SIG-M5 (cell line): ENCODE results near the gene GALNT18.

Experiments used
- DNase-seq: peaks from one replicate; lab custom pipeline; 2025; lab: John Stamatoyannopoulos, UW

The GALNT18 gene

DNA sequence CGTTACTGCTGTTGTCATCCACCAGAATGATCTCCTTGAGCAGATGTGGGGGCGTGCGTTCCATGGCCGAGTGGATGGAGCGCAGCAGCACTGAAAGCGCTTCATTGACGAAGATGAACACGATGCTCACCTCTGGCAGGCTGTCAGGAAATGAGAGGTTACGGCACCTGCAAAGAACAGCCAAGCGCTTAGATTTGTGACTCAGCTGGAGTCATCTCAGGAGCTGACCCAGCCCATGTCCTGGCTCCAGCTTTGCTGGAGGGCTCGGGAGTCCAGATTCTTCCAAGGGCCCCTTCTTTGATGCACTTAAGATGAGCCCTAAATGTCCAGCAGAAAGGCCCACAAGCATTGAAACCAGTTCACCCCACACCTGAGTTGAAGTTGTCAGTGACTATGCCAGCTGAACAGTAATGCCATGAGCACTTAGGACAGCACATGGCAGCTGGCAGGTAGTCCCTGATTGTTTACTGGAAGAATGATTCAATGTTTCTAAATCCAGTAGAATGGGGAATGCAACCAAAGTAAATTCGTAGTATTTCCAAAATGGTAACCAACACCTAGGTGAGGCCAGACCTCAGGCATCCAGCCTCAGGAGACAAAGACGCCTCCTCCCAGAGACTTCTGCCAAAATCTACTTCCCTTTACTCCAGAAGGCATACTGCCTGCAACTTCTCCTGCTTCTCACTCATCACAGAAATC is 189.0 kb downstream of the GALNT18 start:
- DNase-seq, result no peak

DNA sequence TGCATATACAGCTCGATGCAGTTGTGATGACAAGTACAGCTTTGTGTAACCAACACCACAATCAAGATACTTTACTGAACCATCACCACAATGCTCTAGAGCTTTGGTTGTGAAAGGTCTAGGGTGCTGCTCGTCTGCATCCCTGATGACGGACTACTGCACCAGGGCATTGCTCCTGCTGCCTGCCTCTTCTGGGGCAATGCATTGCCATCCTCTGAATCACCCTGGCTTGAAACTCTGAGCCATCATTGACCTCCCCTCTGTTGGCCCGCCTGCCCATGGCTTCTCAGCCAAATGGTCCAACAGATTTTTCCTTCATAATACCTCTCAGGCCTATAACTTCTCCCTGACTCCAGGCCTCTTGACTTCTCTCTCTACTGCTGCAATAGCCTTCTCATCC is 191.4 kb downstream of the GALNT18 start:
- DNase-seq, result no peak

GRCh38 chr11:11428714-11429113 is 193.1 kb downstream of the GALNT18 start:
- DNase-seq, result no peak

DNA sequence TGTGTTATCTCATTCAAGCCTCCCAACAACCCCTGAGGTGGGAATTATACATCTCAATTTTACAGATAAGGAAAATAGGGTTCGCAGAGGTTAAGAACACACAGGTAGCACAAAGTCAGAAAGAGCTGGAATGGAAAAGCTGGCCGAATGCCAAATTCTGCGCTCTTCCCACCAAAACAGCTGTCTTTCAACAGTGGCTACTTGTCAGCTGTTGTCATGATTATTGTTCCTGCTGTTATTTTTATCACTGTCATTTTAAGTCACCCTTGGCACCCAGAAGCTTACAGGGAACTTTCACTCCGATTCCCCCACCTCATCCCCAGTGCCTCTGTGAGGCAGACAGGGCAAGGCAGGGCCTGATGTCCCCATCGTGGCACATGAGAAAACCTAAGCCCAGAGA is 194.3 kb downstream of the GALNT18 start:
- DNase-seq, result no peak

DNA sequence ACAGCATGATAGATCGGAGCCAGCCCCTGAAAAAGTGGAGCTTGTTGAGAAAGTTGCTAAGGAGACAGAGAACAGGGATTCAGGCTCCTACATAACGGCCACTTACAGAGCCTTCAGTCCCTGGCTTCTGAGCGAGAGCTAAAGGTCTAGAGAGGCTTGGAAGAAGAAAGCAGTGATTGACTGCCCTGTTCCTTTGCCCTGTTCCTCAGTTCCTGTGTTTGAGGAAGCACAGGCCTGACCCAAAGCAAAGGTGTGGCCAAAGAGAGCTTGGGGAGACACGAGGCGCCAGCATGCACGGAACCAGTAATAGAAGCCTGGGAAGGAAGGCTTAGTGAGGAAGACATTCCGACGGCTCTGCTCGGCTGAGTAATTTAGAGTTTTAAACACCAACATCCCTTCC is 194.7 kb downstream of the GALNT18 start:
- no peak for DNase-seq

DNA sequence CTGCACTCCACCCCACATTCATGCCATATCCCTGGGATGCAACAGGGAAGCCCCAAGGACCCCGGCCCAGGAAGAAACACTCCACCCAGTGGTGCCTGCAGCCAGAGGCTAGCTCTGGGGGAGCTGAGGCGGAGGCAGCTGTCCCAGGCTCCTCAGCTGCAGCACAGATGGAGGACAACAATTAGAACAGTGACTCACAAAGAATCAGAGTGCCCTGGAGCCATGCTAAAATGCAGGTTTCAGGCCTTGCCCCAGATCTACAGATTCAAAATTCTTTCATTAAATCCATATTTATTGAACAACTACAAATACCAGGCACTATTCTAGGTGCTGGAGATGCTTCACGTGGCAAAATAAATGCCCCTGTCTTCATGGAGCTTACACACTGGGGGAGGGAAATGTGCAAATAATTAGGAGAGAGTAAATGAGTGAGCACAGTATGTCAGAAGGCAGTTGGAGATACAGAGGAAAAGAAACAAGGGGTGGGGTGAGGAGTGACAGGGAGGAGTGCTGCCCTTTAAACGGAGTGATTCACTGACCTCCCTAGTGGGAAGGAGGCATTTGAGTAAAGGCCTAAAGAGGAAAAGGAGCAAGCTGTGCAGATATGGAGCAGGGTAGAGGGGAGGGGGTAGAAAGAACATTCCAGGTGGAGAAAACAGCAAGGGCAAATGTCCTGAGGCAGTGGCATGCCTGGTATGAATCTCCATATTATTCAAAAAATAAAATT is 195.4 kb downstream of the GALNT18 start:
- no peak for DNase-seq

GRCh38 chr11:11425806-11426205 is 196.0 kb downstream of the GALNT18 start:
- no peak for DNase-seq

DNA sequence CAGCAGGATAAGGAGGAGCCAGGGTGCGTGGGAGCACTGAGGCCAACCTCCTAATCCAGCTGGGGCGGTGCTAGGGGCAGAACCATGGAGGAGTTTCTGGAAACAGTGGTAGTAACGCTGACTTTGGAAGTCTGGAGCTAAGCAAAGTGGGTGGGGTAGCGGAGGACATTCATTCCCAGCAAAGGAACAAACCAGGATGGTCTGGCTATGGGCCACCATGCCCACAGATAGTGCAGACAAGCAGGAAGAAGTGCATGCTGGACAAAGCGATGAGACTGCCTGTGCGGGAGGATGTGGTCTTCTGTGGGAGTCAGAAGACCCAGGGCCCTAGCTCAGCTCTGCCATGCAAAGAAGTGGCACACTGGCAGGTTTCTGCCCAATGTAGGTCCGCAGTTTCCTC is 197.1 kb downstream of the GALNT18 start:
- no peak for DNase-seq

DNA sequence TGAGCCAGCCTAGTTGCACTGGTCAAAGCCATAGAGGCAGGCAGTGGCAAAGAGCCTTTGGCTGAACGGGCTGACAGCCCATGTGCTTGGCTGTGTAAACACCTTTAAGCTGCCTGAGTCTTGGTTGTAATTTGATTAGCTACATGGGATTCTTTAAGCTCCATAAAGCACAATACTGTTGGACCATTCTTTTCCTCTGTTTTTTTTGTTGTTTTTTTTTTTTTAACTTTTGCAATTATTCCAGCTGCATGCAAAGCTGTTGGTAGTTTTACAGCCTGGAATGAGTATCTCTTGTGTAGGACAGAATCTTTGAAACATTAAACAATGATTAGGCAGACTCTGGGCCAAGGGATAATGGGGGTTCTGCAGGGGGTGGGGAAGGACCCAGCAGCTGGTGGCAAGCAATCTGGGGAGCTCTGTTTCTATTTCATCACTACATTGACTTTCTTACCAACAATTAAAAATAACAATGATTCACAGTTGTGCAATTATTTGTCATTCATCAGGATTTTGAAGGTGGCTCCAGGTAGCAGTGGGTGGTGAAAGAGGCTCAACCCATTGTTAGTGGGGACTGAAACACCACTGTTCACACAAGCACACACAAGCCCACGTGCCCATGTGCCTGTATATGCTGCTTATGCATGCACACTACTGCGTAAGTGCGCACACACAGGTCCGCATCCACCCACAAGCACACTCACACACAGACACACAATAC is 199.2 kb downstream of the GALNT18 start:
- DNase-seq, result no peak

DNA sequence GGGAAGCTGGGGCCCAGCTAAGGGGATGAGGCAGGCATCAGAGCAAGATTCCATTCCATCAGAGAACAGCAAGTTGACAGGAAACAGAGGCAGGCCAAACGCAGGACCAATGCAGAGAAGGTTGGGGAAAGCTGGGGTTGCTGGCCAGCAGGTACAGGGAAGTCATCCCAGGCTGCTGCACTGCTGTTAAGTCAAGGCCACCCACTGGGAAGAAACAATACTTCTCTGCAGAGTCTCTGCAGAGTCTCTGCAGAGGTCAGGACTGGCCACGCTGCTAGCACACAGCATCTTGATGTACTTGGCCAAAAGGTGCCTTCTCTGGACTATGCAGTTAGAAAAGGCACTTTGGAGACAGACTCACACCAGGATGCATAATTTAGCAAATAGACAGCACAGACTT is 200.3 kb downstream of the GALNT18 start:
- no peak for DNase-seq

- DNase-seq, result no peak
These were observed 200.9 kb downstream of the GALNT18 start for GRCh38 chr11:11420899-11421285.

GRCh38 chr11:11420191-11420898 is 201.5 kb downstream of the GALNT18 start:
- no peak for DNase-seq

DNA sequence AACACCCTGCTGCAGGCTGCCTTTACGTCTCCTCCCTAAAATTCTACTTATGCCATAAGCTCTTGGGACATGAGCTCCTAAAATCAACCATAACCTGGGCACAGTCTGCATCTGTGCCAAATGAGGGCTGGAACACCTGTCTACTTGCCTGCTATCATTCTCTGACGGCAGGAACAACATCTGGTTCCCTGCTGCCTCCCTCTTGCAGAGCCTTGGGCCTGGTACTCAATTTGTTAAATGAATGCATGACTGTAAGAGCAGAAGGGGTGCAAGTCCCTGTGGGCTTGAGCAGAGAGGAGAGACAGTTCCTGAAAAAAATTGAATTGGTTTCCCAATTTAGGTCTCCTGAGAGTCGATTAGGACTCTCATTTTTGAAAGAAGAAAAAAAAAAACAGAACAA is 202.1 kb downstream of the GALNT18 start:
- no peak for DNase-seq

GRCh38 chr11:11416917-11417316 is 204.9 kb downstream of the GALNT18 start:
- DNase-seq, result peak; percentile 35

GRCh38 chr11:11416502-11416901 is 205.3 kb downstream of the GALNT18 start:
- DNase-seq, result peak; percentile 26

GRCh38 chr11:11415901-11416300 is 205.9 kb downstream of the GALNT18 start:
- no peak for DNase-seq

GRCh38 chr11:11414996-11415395 is 206.8 kb downstream of the GALNT18 start:
- no peak for DNase-seq

DNA sequence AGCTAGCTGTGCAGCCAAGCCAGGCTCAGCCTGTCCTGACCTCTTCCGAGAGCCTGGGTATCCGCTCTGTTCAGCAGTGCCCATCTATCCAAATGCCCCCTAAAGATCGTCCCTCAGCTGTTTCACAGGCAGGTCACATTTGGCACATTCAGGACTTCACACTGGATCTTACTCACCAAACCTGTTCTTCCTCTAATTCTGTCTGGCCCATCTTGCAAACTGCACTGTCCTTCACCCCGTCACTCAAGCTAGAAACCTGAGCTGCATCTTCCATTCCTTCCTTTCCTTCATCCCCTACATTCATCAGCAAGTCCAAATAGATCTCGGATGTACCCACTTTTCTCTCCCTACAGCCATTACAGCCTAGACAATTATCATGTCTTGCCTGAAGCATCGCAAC is 208.0 kb downstream of the GALNT18 start:
- no peak for DNase-seq

DNA sequence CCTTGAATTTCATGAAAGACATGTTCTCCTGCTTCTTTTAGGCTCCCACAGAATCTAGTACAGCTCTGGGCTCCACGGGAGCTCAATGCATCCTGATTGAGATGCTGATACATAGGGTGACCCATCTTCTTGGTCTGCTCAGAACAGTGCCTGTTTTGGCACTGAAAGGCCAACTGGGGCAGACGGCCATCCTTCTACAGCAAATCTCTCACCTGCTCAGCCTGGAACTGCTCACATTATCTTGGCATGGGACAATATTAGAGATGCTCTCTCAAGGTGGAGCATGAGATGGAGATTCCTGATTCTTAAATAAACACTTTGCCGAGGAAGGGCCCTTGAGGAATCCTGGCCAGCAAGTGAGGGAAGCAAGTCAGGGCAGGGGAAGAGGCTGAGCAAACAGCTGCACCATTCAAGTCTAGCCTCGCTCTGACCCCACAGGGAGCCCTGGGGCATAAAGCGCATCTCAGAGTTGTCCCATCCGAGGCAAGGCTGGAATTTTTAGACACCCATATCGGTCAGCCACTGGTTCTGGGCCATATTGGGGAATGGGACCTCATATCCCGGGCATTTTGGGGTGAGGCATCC is 210.3 kb downstream of the GALNT18 start:
- DNase-seq, result no peak

- no peak for DNase-seq
These were observed 211.9 kb downstream of the GALNT18 start for GRCh38 chr11:11409901-11410300.

- DNase-seq, result no peak
These were observed 212.6 kb downstream of the GALNT18 start for GRCh38 chr11:11409224-11409623.
